Measurements from ENCODE around the gene PARVB. TPM values are rescaled to one million over a fixed set of nuclear protein-coding genes. Genes with fewer than 3 reads are reported as not detected.

The PARVB gene
- total and polyA plus RNA-seq, 2 of the 8 experiments (the other 6 are each of a cell fraction or from before 2014, with no cell fraction given): 14.5 to 18.6 TPM

DNA sequence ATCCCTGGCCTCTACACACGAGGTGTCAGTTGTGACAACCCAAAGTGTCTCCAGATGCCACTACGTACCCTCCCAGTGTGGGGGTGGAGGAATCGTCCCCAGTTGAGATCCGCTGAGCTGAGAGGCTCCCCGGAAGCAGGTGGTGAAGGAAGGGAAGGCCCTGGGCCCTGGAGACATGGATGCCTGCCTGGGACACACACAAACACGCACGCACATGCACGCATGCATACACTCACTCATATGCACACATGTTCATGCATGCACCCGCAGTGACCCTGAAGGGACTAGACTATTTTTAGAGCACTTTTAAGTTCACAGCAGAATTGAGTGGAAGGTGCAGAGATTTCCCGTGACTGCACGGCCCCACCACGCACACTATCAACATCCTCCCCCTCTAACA, 50.9 kb downstream of the PARVB start (continued):
- TF ChIP-seq, protein P1, sequence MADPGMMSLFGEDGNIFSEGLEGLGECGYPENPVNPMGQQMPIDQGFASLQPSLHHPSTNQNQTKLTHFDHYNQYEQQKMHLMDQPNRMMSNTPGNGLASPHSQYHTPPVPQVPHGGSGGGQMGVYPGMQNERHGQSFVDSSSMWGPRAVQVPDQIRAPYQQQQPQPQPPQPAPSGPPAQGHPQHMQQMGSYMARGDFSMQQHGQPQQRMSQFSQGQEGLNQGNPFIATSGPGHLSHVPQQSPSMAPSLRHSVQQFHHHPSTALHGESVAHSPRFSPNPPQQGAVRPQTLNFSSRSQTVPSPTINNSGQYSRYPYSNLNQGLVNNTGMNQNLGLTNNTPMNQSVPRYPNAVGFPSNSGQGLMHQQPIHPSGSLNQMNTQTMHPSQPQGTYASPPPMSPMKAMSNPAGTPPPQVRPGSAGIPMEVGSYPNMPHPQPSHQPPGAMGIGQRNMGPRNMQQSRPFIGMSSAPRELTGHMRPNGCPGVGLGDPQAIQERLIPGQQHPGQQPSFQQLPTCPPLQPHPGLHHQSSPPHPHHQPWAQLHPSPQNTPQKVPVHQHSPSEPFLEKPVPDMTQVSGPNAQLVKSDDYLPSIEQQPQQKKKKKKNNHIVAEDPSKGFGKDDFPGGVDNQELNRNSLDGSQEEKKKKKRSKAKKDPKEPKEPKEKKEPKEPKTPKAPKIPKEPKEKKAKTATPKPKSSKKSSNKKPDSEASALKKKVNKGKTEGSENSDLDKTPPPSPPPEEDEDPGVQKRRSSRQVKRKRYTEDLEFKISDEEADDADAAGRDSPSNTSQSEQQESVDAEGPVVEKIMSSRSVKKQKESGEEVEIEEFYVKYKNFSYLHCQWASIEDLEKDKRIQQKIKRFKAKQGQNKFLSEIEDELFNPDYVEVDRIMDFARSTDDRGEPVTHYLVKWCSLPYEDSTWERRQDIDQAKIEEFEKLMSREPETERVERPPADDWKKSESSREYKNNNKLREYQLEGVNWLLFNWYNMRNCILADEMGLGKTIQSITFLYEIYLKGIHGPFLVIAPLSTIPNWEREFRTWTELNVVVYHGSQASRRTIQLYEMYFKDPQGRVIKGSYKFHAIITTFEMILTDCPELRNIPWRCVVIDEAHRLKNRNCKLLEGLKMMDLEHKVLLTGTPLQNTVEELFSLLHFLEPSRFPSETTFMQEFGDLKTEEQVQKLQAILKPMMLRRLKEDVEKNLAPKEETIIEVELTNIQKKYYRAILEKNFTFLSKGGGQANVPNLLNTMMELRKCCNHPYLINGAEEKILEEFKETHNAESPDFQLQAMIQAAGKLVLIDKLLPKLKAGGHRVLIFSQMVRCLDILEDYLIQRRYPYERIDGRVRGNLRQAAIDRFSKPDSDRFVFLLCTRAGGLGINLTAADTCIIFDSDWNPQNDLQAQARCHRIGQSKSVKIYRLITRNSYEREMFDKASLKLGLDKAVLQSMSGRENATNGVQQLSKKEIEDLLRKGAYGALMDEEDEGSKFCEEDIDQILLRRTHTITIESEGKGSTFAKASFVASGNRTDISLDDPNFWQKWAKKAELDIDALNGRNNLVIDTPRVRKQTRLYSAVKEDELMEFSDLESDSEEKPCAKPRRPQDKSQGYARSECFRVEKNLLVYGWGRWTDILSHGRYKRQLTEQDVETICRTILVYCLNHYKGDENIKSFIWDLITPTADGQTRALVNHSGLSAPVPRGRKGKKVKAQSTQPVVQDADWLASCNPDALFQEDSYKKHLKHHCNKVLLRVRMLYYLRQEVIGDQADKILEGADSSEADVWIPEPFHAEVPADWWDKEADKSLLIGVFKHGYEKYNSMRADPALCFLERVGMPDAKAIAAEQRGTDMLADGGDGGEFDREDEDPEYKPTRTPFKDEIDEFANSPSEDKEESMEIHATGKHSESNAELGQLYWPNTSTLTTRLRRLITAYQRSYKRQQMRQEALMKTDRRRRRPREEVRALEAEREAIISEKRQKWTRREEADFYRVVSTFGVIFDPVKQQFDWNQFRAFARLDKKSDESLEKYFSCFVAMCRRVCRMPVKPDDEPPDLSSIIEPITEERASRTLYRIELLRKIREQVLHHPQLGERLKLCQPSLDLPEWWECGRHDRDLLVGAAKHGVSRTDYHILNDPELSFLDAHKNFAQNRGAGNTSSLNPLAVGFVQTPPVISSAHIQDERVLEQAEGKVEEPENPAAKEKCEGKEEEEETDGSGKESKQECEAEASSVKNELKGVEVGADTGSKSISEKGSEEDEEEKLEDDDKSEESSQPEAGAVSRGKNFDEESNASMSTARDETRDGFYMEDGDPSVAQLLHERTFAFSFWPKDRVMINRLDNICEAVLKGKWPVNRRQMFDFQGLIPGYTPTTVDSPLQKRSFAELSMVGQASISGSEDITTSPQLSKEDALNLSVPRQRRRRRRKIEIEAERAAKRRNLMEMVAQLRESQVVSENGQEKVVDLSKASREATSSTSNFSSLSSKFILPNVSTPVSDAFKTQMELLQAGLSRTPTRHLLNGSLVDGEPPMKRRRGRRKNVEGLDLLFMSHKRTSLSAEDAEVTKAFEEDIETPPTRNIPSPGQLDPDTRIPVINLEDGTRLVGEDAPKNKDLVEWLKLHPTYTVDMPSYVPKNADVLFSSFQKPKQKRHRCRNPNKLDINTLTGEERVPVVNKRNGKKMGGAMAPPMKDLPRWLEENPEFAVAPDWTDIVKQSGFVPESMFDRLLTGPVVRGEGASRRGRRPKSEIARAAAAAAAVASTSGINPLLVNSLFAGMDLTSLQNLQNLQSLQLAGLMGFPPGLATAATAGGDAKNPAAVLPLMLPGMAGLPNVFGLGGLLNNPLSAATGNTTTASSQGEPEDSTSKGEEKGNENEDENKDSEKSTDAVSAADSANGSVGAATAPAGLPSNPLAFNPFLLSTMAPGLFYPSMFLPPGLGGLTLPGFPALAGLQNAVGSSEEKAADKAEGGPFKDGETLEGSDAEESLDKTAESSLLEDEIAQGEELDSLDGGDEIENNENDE (IDR thresholded peaks at IDR 0.05; ENCODE audit: insufficient replicate concordance, low read length): no peak
- TF ChIP-seq POLR2AphosphoS5 (IDR thresholded peaks at IDR 0.05; ENCODE audit: low read depth, low read length): no peak
- no peak for TF ChIP-seq GABPA (IDR thresholded peaks at IDR 0.05; ENCODE audit: borderline replicate concordance, insufficient read depth, low read length)
- TF ChIP-seq FOSL1 (IDR thresholded peaks at IDR 0.05; ENCODE audit: insufficient read depth, low read depth, low read length): no peak
- TF ChIP-seq KDM4A (IDR thresholded peaks at IDR 0.05; ENCODE audit: low read depth, low read length, severe bottlenecking): no peak
- no peak for TF ChIP-seq SP4 (IDR thresholded peaks at IDR 0.05; ENCODE audit: low read length)
- TF ChIP-seq TCF12 (IDR thresholded peaks at IDR 0.05; ENCODE audit: low read depth, low read length): no peak
- no peak for TF ChIP-seq RAD21 (IDR thresholded peaks at IDR 0.05 in 1 of 2, conservative IDR thresholded peaks at IDR 0.05 in 1 of 2; ENCODE audit: low read depth in 2 of 2, low read length in 2 of 2)
- no peak for TF ChIP-seq TBP (IDR thresholded peaks at IDR 0.05; ENCODE audit: low read depth, low read length)
- TF ChIP-seq JUND (IDR thresholded peaks at IDR 0.05; ENCODE audit: low read length): no peak
- no peak for TF ChIP-seq SAP30 (IDR thresholded peaks at IDR 0.05; ENCODE audit: insufficient read depth, insufficient replicate concordance, low read length)
- no peak for TF ChIP-seq HDAC2 (IDR thresholded peaks at IDR 0.05; ENCODE audit: borderline replicate concordance in 1 of 2, low read depth in 2 of 2, low read length in 2 of 2)
